HepG2 (cell line): Measurements from ENCODE around the gene KCTD1.

Experiments
- EZH2 ChIP-seq: conservative IDR thresholded peaks from 2 replicates; pipeline ENCODE4 v1.6.1; 2012; ENCODE audit warnings: mild to moderate bottlenecking, low read depth, low read length, moderate library complexity
- RFX5 ChIP-seq: IDR thresholded peaks from 2 replicates; pipeline ENCODE4 v1.6.1; 2011; ENCODE audit warnings: low read depth, low read length, improper control_type of control experiment
- TF ChIP-seq, protein P1 (sequence below): sonication (generic); formaldehyde crosslinking; IDR thresholded peaks from 2 replicates; pipeline ENCODE4 v1.5.0; 2020; ENCODE audit warnings: mild to moderate bottlenecking, missing genetic modification reagents, moderate library complexity

DNA sequence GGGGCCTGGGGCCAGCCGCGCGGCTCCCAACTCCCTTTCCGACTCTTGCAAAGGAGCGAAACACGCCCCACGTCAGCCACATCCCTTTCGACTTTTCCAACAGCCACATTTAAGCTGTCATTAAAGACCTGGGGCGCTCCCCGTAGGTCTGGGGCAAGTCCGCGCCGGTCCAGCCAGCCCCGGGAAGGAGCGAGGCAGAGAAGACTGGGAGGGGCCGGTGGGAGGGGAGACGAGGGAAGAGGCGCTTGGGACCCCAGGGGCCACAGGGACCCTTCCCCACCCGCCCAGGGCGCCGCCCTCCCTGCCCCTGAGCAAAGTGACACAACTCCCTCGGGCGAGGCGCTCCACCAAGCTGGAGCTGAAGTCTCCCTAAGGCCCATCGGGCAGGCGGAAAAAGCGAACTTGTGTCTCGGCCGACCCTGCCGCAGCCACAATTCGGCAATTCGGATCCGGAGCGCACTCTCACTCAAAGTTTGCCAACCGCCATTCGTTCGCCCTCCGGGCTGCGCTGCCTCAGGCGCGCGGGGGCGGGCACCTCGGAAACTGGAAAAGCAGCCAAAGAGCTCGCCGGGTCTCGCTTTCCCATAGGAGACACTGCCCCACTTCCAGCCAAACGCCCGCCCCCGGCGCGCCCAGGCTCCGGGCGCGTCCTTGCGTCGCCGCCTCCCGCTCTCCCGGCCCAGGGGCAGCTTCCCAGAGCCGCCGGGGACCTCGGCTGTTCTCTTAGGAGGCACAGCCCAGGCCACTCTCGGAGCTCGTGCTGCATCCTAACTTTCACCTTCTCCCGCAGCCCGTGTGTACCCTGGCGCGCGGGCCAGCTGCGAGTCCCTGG lies 1.1 kb upstream of the KCTD1 start:
- TF ChIP-seq RFX5 (no peak), EZH2 (no peak)
- TF ChIP-seq, protein P1, sequence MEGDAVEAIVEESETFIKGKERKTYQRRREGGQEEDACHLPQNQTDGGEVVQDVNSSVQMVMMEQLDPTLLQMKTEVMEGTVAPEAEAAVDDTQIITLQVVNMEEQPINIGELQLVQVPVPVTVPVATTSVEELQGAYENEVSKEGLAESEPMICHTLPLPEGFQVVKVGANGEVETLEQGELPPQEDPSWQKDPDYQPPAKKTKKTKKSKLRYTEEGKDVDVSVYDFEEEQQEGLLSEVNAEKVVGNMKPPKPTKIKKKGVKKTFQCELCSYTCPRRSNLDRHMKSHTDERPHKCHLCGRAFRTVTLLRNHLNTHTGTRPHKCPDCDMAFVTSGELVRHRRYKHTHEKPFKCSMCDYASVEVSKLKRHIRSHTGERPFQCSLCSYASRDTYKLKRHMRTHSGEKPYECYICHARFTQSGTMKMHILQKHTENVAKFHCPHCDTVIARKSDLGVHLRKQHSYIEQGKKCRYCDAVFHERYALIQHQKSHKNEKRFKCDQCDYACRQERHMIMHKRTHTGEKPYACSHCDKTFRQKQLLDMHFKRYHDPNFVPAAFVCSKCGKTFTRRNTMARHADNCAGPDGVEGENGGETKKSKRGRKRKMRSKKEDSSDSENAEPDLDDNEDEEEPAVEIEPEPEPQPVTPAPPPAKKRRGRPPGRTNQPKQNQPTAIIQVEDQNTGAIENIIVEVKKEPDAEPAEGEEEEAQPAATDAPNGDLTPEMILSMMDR (CRISPR knock-in tag), result no peak
